ENCODE measurements around the gene NUP133. TPM values are rescaled to one million over a fixed set of nuclear protein-coding genes. Genes with fewer than 3 reads are reported as not detected.
"Not testable (repeated sequence)": the region's sequence is repeated elsewhere in the genome, so short reads cannot be mapped to it uniquely, and the experiment has no call there.

Gene NUP133
- polyA plus RNA-seq, 3 donors: 9.0 to 12.8 (median 12.4) TPM

DNA sequence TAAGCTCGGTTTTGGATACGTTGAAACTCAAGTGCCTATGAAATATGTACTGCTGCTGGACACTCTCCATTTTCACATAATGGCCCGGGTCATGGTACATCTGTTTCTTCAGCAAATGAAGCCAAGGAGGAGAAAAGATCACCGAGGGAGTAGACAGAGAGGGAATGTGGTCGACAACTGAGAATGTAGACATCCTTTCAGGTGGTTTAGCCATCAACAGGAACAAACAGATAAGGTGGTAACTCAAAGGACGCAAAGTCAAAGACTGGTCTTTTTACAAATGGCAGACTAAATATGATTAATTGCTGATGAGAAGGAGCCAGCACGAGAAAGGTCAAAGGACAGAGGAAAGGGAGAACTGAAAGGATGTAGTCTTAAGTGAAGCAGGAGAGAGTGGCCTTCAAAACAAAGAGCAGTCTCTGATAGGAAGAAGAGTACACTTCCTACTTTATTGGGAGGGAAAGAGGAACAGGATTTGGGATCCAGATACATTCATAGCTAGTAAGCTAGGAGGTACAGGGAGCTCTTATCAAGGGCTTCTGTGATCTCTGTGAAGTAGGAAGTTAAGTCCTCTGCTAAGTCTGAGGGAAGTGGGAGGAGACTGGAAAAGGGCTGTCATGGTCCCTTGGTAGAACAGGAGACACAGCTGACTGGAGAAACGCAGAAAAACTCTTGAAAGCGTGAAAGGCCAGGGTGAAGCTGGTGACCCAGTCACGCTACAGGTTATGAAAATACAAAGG lies 28.3 kb downstream of the NUP133 start:
- Mint-ChIP-seq H3K27ac (peak overlapping the region in 3 of 7 donors; percentile 3 to 41 (median 16)), H3K27me3 (ENCODE audit: low read depth in 3 of 3) (peaks cover 0 to 3% (median 1%) of the 10 kb centered on the region in 3 donors), H3K4me3 (no peak overlapping the region), H3K4me1 (no peaks in the 10 kb centered on the region), H3K36me3 (peaks cover 66 to 79% of the 10 kb centered on the region in 2 donors), H3K9me3 (no peaks in the 10 kb centered on the region)
- no peak for DNase-seq
- no peak overlapping the region for H3K27ac ChIP-seq (ENCODE audit: low read depth in 1 of 2, low read length in 2 of 2)
- peaks cover 8% of the 10 kb centered on the region for H4K20me1 ChIP-seq (ENCODE audit: insufficient read depth, low read length)
- H3K79me2 ChIP-seq (ENCODE audit: insufficient read depth, low read length): no peaks in the 10 kb centered on the region
- H3K9me3 ChIP-seq (replicated peaks in 1 of 2; ENCODE audit: control insufficient read depth in 1 of 2, insufficient read depth in 1 of 2, low read length in 2 of 2): no peaks in the 10 kb centered on the region
- TF ChIP-seq, protein P1, sequence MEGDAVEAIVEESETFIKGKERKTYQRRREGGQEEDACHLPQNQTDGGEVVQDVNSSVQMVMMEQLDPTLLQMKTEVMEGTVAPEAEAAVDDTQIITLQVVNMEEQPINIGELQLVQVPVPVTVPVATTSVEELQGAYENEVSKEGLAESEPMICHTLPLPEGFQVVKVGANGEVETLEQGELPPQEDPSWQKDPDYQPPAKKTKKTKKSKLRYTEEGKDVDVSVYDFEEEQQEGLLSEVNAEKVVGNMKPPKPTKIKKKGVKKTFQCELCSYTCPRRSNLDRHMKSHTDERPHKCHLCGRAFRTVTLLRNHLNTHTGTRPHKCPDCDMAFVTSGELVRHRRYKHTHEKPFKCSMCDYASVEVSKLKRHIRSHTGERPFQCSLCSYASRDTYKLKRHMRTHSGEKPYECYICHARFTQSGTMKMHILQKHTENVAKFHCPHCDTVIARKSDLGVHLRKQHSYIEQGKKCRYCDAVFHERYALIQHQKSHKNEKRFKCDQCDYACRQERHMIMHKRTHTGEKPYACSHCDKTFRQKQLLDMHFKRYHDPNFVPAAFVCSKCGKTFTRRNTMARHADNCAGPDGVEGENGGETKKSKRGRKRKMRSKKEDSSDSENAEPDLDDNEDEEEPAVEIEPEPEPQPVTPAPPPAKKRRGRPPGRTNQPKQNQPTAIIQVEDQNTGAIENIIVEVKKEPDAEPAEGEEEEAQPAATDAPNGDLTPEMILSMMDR (IDR thresholded peaks at IDR 0.05): no peak
- intact Hi-C loops (cut with micrococcal nuclease): loop anchor here in 1 of 2 donors (5.0 kb wide), 1 partner anchor 223 kb away; no protein-coding TSS in a partner anchor
- H3K36me3 ChIP-seq (replicated peaks in 1 of 2; ENCODE audit: control insufficient read depth in 1 of 2, insufficient read depth in 2 of 2, low read length in 2 of 2): peaks cover 59 to 91% of the 10 kb centered on the region in 2 donors
- H3K4me3 ChIP-seq (replicated peaks in 1 of 3; ENCODE audit: low read depth in 2 of 3, low read length in 3 of 3): no peak overlapping the region
- H2AFZ ChIP-seq (ENCODE audit: insufficient read depth, low read depth, low read length, poor library complexity, severe bottlenecking): no peak overlapping the region
- no peak overlapping the region for H3K4me2 ChIP-seq (replicated peaks; ENCODE audit: extremely low read depth, low read length, poor library complexity, severe bottlenecking)
- no peaks in the 10 kb centered on the region for H3K4me1 ChIP-seq (ENCODE audit: control insufficient read depth in 1 of 2, insufficient read depth in 2 of 2, low read length in 2 of 2)
- no peaks in the 10 kb centered on the region for H3K27me3 ChIP-seq (ENCODE audit: control insufficient read depth in 2 of 2, insufficient read depth in 2 of 2, low read length in 2 of 2)
- H3K9ac ChIP-seq (ENCODE audit: insufficient read depth, low read length, poor library complexity, severe bottlenecking): no peak overlapping the region
- WGBS (ENCODE audit: insufficient coverage): 78% methylated on average over 5 of the region's 10 CpGs

DNA sequence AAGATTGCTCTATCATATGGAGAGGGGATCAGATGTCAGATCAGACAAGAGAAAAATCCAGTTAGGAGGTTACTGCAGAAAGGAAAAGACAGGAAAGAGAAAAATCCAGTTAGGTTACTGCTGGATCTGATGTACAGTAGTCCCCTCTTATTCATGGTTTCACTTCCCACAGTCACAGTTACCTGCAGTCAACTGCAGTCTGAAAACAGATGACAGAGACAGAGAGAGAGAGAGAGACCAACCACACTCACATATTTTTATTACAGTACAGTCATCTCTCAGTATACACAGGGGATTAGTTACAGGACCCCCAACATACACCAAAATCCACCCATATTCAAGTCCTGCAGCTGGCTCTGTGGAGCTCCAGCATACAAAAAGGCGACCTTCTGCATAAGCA lies 29.3 kb downstream of the NUP133 start:
- H3K4me3 ChIP-seq (replicated peaks in 1 of 3; ENCODE audit: low read depth in 2 of 3, low read length in 3 of 3): no peak overlapping the region
- H3K27me3 ChIP-seq (ENCODE audit: control insufficient read depth in 2 of 2, insufficient read depth in 2 of 2, low read length in 2 of 2): no peaks in the 10 kb centered on the region
- 100% methylated on average over 1 of the region's 1 CpG for WGBS (ENCODE audit: insufficient coverage)
- no peaks in the 10 kb centered on the region for H3K9me3 ChIP-seq (replicated peaks in 1 of 2; ENCODE audit: control insufficient read depth in 1 of 2, insufficient read depth in 1 of 2, low read length in 2 of 2)
- H3K4me3 Mint-ChIP-seq: no peak overlapping the region
- H3K27ac ChIP-seq (ENCODE audit: low read depth in 1 of 2, low read length in 2 of 2): no peak overlapping the region
- peaks cover 62 to 91% of the 10 kb centered on the region in 2 donors for H3K36me3 ChIP-seq (replicated peaks in 1 of 2; ENCODE audit: control insufficient read depth in 1 of 2, insufficient read depth in 2 of 2, low read length in 2 of 2)
- H3K27ac Mint-ChIP-seq: peak overlapping the region in 1 of 7 donors; percentile 5
- H3K36me3 Mint-ChIP-seq: peaks cover 70 to 82% of the 10 kb centered on the region in 2 donors
- no peak overlapping the region for H3K4me2 ChIP-seq (replicated peaks; ENCODE audit: extremely low read depth, low read length, poor library complexity, severe bottlenecking)
- intact Hi-C loops (cut with micrococcal nuclease): no loop called here
- no peaks in the 10 kb centered on the region for H3K4me1 Mint-ChIP-seq
- no peaks in the 10 kb centered on the region for H3K4me1 ChIP-seq (ENCODE audit: control insufficient read depth in 1 of 2, insufficient read depth in 2 of 2, low read length in 2 of 2)
- no peaks in the 10 kb centered on the region for H3K79me2 ChIP-seq (ENCODE audit: insufficient read depth, low read length)
- peaks cover 0 to 3% (median 1%) of the 10 kb centered on the region in 3 donors for H3K27me3 Mint-ChIP-seq (ENCODE audit: low read depth in 3 of 3)
- TF ChIP-seq, protein P1 (IDR thresholded peaks at IDR 0.05): no peak
- no peak for DNase-seq
- H3K9ac ChIP-seq (ENCODE audit: insufficient read depth, low read length, poor library complexity, severe bottlenecking): no peak overlapping the region
- H3K9me3 Mint-ChIP-seq: no peaks in the 10 kb centered on the region
- H2AFZ ChIP-seq (ENCODE audit: insufficient read depth, low read depth, low read length, poor library complexity, severe bottlenecking): no peak overlapping the region
- H4K20me1 ChIP-seq (ENCODE audit: insufficient read depth, low read length): peaks cover 8% of the 10 kb centered on the region

DNA sequence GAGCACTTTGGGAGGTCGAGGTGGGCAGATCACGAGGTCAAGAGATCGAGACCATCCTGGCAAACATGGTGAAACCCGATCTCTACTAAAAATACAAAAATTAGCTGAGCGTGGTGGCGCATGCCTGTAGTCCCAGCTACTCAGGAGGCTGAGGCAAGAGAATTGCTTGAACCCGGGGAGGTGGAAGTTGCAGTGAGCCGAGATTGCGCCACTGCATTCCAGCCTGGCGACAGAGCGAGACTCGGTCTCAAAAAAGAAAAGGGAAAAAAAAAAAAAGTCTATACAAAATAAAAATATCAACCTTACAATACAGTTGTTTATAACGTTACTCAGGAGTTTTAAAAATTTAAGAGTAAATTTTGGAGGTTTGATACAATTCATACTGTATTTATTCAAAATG lies 32.3 kb downstream of the NUP133 start:
- not testable (repeated sequence) for H3K9ac ChIP-seq (ENCODE audit: insufficient read depth, low read length, poor library complexity, severe bottlenecking); H2AFZ ChIP-seq (ENCODE audit: insufficient read depth, low read depth, low read length, poor library complexity, severe bottlenecking); H3K4me1 ChIP-seq (ENCODE audit: control insufficient read depth in 1 of 2, insufficient read depth in 2 of 2, low read length in 2 of 2); H3K4me3 ChIP-seq (replicated peaks in 1 of 3; ENCODE audit: low read depth in 2 of 3, low read length in 3 of 3); H3K27me3 ChIP-seq (ENCODE audit: control insufficient read depth in 2 of 2, insufficient read depth in 2 of 2, low read length in 2 of 2); H3K4me1 Mint-ChIP-seq; H3K27ac Mint-ChIP-seq; H3K27ac ChIP-seq (ENCODE audit: low read depth in 1 of 2, low read length in 2 of 2); H4K20me1 ChIP-seq (ENCODE audit: insufficient read depth, low read length); H3K4me2 ChIP-seq (replicated peaks; ENCODE audit: extremely low read depth, low read length, poor library complexity, severe bottlenecking); H3K9me3 Mint-ChIP-seq; H3K79me2 ChIP-seq (ENCODE audit: insufficient read depth, low read length); H3K4me3 Mint-ChIP-seq; H3K9me3 ChIP-seq (replicated peaks in 1 of 2; ENCODE audit: control insufficient read depth in 1 of 2, insufficient read depth in 1 of 2, low read length in 2 of 2); H3K27me3 Mint-ChIP-seq (ENCODE audit: low read depth in 3 of 3); DNase-seq
- intact Hi-C loops (cut with micrococcal nuclease): loop anchor here in 1 of 2 donors (2.0 kb wide), 1 partner anchor 215 kb away; no protein-coding TSS in a partner anchor
- 100% methylated on average over 1 of the region's 13 CpGs for WGBS (ENCODE audit: insufficient coverage)
- H3K36me3 ChIP-seq (replicated peaks in 1 of 2; ENCODE audit: control insufficient read depth in 1 of 2, insufficient read depth in 2 of 2, low read length in 2 of 2): peaks cover 61 to 86% of the 10 kb centered on the region in 2 donors
- H3K36me3 Mint-ChIP-seq: peaks cover 69 to 80% of the 10 kb centered on the region in 2 donors
